Measurements from ENCODE around the gene TMEM132E. TPM values are rescaled to one million over a fixed set of nuclear protein-coding genes. Genes with fewer than 3 reads are reported as not detected.

TMEM132E gene
- total RNA-seq, 4 donors from 2014 or later = 0.08 TPM; not detected in 3

DNA sequence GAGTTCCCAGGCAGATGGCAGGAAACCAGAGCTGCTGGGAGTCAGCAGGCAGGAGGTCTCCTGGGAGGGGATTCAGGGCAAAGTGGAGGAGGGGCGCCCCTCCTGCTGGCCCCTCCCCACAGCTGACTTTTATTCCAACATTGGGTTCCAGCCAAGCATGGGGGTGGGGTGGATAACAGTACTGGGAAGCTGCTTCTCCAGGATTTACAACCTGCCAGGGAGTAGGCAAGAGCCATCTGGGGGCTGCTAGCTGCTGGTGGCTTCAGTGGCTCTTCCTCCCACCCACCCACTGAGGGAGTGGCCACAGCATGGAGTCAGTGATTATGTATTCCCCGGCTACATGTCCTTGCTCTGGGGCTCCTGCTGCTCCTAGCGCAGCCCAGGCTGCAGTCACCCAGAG, 36.8 kb downstream of the TMEM132E start:
- 13% methylated on average over 1 of the region's 3 CpGs for WGBS

DNA sequence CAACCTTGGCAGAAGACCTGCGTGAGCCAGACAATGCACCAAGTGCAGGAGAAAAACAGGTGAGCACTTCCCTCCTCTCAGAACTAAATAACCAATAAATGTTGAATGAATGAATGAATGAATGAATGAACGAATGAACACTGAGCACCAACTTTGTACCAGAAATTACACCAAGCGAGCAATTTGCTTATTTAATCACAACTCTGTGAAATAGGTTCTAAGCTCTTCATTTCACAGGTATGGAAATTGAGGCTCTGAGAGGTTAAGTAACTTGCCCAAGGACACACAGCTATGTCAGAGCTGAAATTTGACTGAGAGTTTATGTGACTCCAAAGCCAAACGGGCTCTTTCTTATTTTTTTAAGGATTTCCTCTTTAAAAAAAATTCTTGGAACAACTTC, 38.0 kb downstream of the TMEM132E start:
- no peak for DNase-seq (ENCODE audit: low spot score in 2 of 2)
- Histone ChIP-seq H3K36me3 (no peaks in the 10 kb centered on the region), H3K9me3 (no peaks in the 10 kb centered on the region), H3K4me1 (peaks cover 6% of the 10 kb centered on the region), H3K27me3 (peaks cover 27% of the 10 kb centered on the region), H3K27ac (no peak overlapping the region), H3K4me3 (no peak overlapping the region)
- TF ChIP-seq EP300 (IDR thresholded peaks at IDR 0.05) (no peak), POLR2A (IDR thresholded peaks at IDR 0.05) (no peak), CTCF (IDR thresholded peaks at IDR 0.05) (no peak), POLR2AphosphoS5 (IDR thresholded peaks at IDR 0.05) (no peak)
- 71% methylated on average over 4 of the region's 4 CpGs for WGBS

More for the DNA sequence above, 36.8 kb downstream of the TMEM132E start:
- Histone ChIP-seq H3K36me3 (no peaks in the 10 kb centered on the region), H3K4me3 (no peak overlapping the region), H3K4me1 (peaks cover 6% of the 10 kb centered on the region), H3K27ac (no peak overlapping the region), H3K27me3 (peaks cover 26% of the 10 kb centered on the region), H3K9me3 (no peaks in the 10 kb centered on the region)
- DNase-seq (ENCODE audit: low spot score in 2 of 2) = no peak
- no peak for TF ChIP-seq CTCF (IDR thresholded peaks at IDR 0.05)
- TF ChIP-seq POLR2A (IDR thresholded peaks at IDR 0.05) = no peak
- TF ChIP-seq POLR2AphosphoS5 (IDR thresholded peaks at IDR 0.05) = no peak

DNA sequence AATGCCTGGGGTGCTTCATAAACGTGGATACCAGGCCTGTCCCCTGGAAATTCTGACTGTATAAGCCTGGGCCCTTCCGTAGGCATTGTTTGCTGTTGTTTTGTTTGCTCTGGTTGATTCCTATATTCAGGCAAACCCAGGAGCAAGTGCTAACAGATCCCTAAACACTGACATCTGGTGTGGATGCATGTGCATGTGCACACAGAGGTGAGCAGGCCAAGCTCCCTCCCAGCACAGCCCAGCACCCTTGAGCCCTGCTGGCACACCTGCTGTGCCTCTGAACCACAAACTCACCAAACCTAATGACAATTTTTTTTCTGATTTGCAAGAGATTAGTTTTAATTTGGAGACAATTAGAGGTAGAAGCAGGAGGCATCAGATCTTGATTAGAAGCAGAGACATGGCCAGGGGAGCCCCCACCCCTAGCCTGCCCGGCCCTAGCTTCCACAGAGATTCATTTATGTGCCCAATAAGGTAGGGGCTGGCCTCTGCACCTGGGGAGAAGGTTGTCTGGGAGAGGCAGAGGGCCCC, 40.4 kb downstream of the TMEM132E start:
- WGBS = 70% methylated on average over 3 of the region's 3 CpGs
- no peak overlapping the region for H3K4me3 ChIP-seq
- H3K9me3 ChIP-seq = no peaks in the 10 kb centered on the region
- H3K4me1 ChIP-seq = no peaks in the 10 kb centered on the region
- no peak for DNase-seq (ENCODE audit: low spot score in 2 of 2)
- H3K36me3 ChIP-seq = no peaks in the 10 kb centered on the region
- peaks cover 40% of the 10 kb centered on the region for H3K27me3 ChIP-seq
- no peak overlapping the region for H3K27ac ChIP-seq
- no peak for TF ChIP-seq POLR2AphosphoS5 (IDR thresholded peaks at IDR 0.05)
- TF ChIP-seq POLR2A (IDR thresholded peaks at IDR 0.05) = no peak
- TF ChIP-seq EP300 (IDR thresholded peaks at IDR 0.05) = no peak
- no peak for TF ChIP-seq CTCF (IDR thresholded peaks at IDR 0.05)

- Histone ChIP-seq H3K27me3 (peaks cover 47% of the 10 kb centered on the region), H3K9me3 (no peaks in the 10 kb centered on the region), H3K36me3 (no peaks in the 10 kb centered on the region), H3K4me1 (no peaks in the 10 kb centered on the region), H3K27ac (no peak overlapping the region), H3K4me3 (no peak overlapping the region)
- 81% methylated on average over 4 of the region's 5 CpGs for WGBS
- TF ChIP-seq POLR2A (IDR thresholded peaks at IDR 0.05) = no peak
- TF ChIP-seq CTCF (IDR thresholded peaks at IDR 0.05) = no peak
- TF ChIP-seq POLR2AphosphoS5 (IDR thresholded peaks at IDR 0.05) = no peak
- TF ChIP-seq EP300 (IDR thresholded peaks at IDR 0.05) = no peak
- DNase-seq (ENCODE audit: low spot score in 2 of 2) = no peak
Measured at GRCh38 chr17:34620458-34620857, 41.1 kb downstream of the TMEM132E start.

DNA sequence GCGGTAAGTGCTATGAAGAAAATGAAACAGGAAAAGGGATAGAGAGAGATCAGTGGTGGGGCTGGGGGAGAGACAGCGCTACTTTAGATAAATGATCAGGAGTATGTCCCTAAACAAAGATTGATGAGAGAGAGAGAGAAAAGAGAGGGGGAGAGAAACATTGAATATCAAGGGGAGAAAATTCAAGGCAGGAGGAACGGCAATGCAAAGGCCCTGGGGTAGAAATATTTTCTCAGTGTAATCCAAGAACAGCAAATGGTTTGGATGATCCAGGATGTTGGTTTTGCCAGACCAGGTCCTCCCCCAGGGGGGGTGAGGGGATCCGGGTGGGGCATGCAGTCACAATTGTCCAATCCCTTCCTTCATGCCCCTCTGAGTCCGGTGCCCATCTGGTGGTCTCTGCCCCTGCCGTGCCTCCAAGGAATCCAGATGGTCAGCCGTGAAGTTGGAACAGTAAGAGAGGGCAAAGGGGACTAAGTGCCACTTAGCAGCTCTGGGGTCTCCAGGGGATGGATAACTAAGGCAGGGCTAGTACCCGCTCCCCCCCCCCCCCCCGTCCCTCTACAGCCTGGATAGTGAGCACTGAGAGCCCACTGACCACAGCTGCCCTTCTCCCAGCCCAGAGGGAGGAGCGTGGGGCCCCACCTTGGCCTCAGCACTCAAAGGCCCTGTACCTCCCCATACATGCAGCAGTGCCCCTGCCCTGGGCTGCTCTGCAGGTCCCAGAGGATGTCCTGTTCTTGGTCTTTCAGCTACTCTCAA, 43.7 kb downstream of the TMEM132E start:
- peaks cover 61% of the 10 kb centered on the region for H3K27me3 ChIP-seq
- no peaks in the 10 kb centered on the region for H3K36me3 ChIP-seq
- H3K9me3 ChIP-seq = no peaks in the 10 kb centered on the region
- no peak overlapping the region for H3K4me3 ChIP-seq
- H3K27ac ChIP-seq = no peak overlapping the region
- TF ChIP-seq POLR2AphosphoS5 (IDR thresholded peaks at IDR 0.05) (no peak), EP300 (IDR thresholded peaks at IDR 0.05) (no peak), POLR2A (IDR thresholded peaks at IDR 0.05) (no peak), CTCF (IDR thresholded peaks at IDR 0.05) (no peak)
- 80% methylated on average over 5 of the region's 10 CpGs for WGBS
- H3K4me1 ChIP-seq = peaks cover 8% of the 10 kb centered on the region
- DNase-seq (ENCODE audit: low spot score in 2 of 2) = no peak

All from suprapubic skin (tissue), 4 donors.